GM19099 (cell line): ENCODE results near the gene DVL3.
A peak's percentile ranks its signal among the peaks of the same experiment; 100 is the strongest.

Source experiments
- POLR2A ChIP-seq: IDR thresholded peaks from 3 replicates; pipeline ENCODE4 v1.6.1; 2011; ENCODE audit warnings: low read depth; ENCODE audit not compliant: insufficient read length; ENCODE audit errors: extremely low read depth

Gene DVL3

GRCh38 chr3:184172681-184173373 is 17.6 kb downstream of the DVL3 start:
- TF ChIP-seq POLR2A = no peak

GRCh38 chr3:184173374-184173722 is 18.2 kb downstream of the DVL3 start:
- TF ChIP-seq POLR2A = no peak

- no peak for TF ChIP-seq POLR2A
These were observed 19.1 kb downstream of the DVL3 start for GRCh38 chr3:184174284-184174645.

GRCh38 chr3:184174646-184175492 is 19.7 kb downstream of the DVL3 start, which contains the start of gene AP2M1:
Gene AP2M1, plus strand, starts transcription at chr3:184174855. Its CDS starts 2,139 bp downstream, at chr3:184176994.
- peak; percentile 87 for TF ChIP-seq POLR2A

- no peak for TF ChIP-seq POLR2A
These were observed 20.3 kb downstream of the DVL3 start for GRCh38 chr3:184175506-184175905.

- no peak for TF ChIP-seq POLR2A
These were observed 20.8 kb downstream of the DVL3 start for GRCh38 chr3:184175981-184176376.

GRCh38 chr3:184176377-184177330 is 21.5 kb downstream of the DVL3 start:
- no peak for TF ChIP-seq POLR2A

GRCh38 chr3:184177331-184177731 is 22.2 kb downstream of the DVL3 start:
- no peak for TF ChIP-seq POLR2A

- TF ChIP-seq POLR2A = no peak
These were observed 22.7 kb downstream of the DVL3 start for GRCh38 chr3:184177767-184178306.

- no peak for TF ChIP-seq POLR2A
These were observed 23.5 kb downstream of the DVL3 start for GRCh38 chr3:184178521-184179138.

- no peak for TF ChIP-seq POLR2A
These were observed 25.0 kb downstream of the DVL3 start for GRCh38 chr3:184180165-184180564.

GRCh38 chr3:184181596-184181995 is 26.4 kb downstream of the DVL3 start:
- TF ChIP-seq POLR2A = no peak

GRCh38 chr3:184183679-184184078 is 28.5 kb downstream of the DVL3 start:
- TF ChIP-seq POLR2A = no peak

GRCh38 chr3:184184546-184185230 is 29.5 kb downstream of the DVL3 start:
- no peak for TF ChIP-seq POLR2A
